Osteoblast (primary cell): Measurements from ENCODE around the gene RALGDS. TPM values are rescaled to one million over a fixed set of nuclear protein-coding genes. Genes with fewer than 3 reads are reported as not detected.

Source experiments
- DNase-seq: peaks from one replicate; pipeline ENCODE4 v3.0.0; 2011; ENCODE audit warnings: low spot score, mixed read lengths; ENCODE audit not compliant: insufficient read length; ENCODE audit errors: missing footprints
- H2AFZ ChIP-seq: 2 replicates; pipeline ENCODE4 v1.6.0; 2011; ENCODE audit warnings: mild to moderate bottlenecking, low read length
- H3K27ac ChIP-seq: 2 replicates; pipeline ENCODE4 v1.5.1; 2011; ENCODE audit warnings: mild to moderate bottlenecking, low read depth, low read length, moderate library complexity
- H3K27me3 ChIP-seq: 2 replicates; pipeline ENCODE4 v1.6.0; 2012; ENCODE audit warnings: mild to moderate bottlenecking, control low read depth, inconsistent platforms, low read length, moderate library complexity; ENCODE audit not compliant: insufficient read depth
- H3K36me3 ChIP-seq: 2 replicates; pipeline ENCODE4 v1.5.1; 2011; ENCODE audit warnings: mild to moderate bottlenecking, low read length, control low read depth, moderate library complexity; ENCODE audit not compliant: insufficient read depth
- H3K4me1 ChIP-seq: 2 replicates; pipeline ENCODE4 v1.5.1; 2011; ENCODE audit warnings: mild to moderate bottlenecking, low read length, control low read depth, moderate library complexity; ENCODE audit not compliant: insufficient read depth
- H3K4me2 ChIP-seq: 2 replicates; pipeline ENCODE4 v1.6.0; 2011; ENCODE audit warnings: mild to moderate bottlenecking, low read length; ENCODE audit not compliant: insufficient read depth
- H3K4me3 ChIP-seq: fragments of 200-600 bp; sonication (generic); 3 replicates; pipeline ENCODE4 v1.5.1; 2012; ENCODE audit warnings: mild to moderate bottlenecking, low read length, inconsistent platforms; ENCODE audit not compliant: insufficient read depth
- H3K79me2 ChIP-seq: 2 replicates; pipeline ENCODE4 v1.6.0; 2012; ENCODE audit warnings: mild to moderate bottlenecking, low read length, control low read depth, inconsistent platforms; ENCODE audit not compliant: insufficient read depth
- H3K9me3 ChIP-seq: 2 replicates; pipeline ENCODE4 v1.5.1; 2011; ENCODE audit warnings: low read depth, low read length, control low read depth
- H4K20me1 ChIP-seq: 2 replicates; pipeline ENCODE4 v1.6.0; 2012; ENCODE audit warnings: mild to moderate bottlenecking, low read length, control low read depth; ENCODE audit not compliant: insufficient read depth
- total RNA-seq: library from RNA; depleted of rRNA; stranded (reverse); fragments of >200 nt; gene quantifications from 2 replicates; pipeline ENCODE4 v1.2.3, GENCODE V29; 2012
- TF ChIP-seq, protein P1 (sequence below): IDR thresholded peaks from 2 replicates; pipeline ENCODE4 v1.5.1; 2011; ENCODE audit warnings: mild to moderate bottlenecking, low read depth, low read length, moderate library complexity; ENCODE audit errors: extremely low read depth

The RALGDS gene
- total RNA-seq, 1 donor: 11.2 TPM

DNA sequence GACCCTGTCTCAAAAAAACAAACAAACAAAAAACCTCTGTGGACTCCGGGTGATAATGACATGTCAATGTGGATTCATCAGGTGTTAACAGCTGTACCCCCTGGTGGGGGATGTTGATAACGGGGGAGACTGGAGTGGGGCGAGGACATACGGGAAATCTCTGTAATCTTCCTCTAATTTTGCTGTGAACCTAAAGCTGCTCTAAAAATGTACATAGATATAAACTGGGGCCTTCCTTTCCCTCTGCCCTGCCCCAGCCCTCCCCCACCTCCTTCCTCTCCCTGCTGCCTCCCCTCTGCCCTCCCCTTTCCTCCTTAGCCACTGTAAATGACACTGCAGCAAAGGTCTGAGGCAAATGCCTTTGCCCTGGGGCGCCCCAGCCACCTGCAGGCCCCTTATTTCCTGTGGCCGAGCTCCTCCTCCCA is 60.6 kb downstream of the RALGDS start:
- Histone ChIP-seq H4K20me1 (no peaks in the 10 kb centered on the region), H2AFZ (no peak overlapping the region), H3K36me3 (peaks cover 17% of the 10 kb centered on the region), H3K9me3 (no peaks in the 10 kb centered on the region), H3K4me3 (no peak overlapping the region), H3K4me2 (no peak overlapping the region), H3K4me1 (peaks cover under 1% of the 10 kb centered on the region), H3K27me3 (no peaks in the 10 kb centered on the region), H3K79me2 (no peaks in the 10 kb centered on the region), H3K27ac (no peak overlapping the region)
- TF ChIP-seq, protein P1, sequence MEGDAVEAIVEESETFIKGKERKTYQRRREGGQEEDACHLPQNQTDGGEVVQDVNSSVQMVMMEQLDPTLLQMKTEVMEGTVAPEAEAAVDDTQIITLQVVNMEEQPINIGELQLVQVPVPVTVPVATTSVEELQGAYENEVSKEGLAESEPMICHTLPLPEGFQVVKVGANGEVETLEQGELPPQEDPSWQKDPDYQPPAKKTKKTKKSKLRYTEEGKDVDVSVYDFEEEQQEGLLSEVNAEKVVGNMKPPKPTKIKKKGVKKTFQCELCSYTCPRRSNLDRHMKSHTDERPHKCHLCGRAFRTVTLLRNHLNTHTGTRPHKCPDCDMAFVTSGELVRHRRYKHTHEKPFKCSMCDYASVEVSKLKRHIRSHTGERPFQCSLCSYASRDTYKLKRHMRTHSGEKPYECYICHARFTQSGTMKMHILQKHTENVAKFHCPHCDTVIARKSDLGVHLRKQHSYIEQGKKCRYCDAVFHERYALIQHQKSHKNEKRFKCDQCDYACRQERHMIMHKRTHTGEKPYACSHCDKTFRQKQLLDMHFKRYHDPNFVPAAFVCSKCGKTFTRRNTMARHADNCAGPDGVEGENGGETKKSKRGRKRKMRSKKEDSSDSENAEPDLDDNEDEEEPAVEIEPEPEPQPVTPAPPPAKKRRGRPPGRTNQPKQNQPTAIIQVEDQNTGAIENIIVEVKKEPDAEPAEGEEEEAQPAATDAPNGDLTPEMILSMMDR: no peak
- DNase-seq: peak; percentile 26

DNA sequence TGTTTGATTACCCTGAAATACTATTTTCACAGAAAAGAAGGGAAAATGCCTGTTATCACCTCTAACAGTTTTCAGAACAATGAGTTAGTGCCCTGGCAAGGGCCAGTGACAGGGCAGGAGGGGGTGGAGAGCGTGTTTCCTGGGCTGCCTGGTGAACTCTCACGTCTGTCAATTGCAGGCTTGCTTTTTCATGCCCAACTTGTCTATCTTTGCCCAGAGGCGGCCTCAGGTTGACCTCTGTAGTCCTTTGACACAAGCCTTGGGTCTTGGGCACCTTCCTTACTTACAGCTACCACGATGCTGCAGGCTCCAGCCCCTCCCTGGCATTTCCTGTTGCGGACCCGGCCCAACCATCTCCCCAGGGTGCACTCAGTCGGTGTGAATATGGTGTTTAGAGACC is 61.4 kb downstream of the RALGDS start:
- Histone ChIP-seq H4K20me1 (no peaks in the 10 kb centered on the region), H3K36me3 (peaks cover 25% of the 10 kb centered on the region), H3K27me3 (no peaks in the 10 kb centered on the region), H3K27ac (no peak overlapping the region), H3K4me2 (no peak overlapping the region), H3K79me2 (no peaks in the 10 kb centered on the region), H2AFZ (no peak overlapping the region), H3K4me3 (no peak overlapping the region), H3K9me3 (no peaks in the 10 kb centered on the region), H3K4me1 (peaks cover 8% of the 10 kb centered on the region)
- DNase-seq: peak; percentile 74
- TF ChIP-seq, protein P1: no peak

DNA sequence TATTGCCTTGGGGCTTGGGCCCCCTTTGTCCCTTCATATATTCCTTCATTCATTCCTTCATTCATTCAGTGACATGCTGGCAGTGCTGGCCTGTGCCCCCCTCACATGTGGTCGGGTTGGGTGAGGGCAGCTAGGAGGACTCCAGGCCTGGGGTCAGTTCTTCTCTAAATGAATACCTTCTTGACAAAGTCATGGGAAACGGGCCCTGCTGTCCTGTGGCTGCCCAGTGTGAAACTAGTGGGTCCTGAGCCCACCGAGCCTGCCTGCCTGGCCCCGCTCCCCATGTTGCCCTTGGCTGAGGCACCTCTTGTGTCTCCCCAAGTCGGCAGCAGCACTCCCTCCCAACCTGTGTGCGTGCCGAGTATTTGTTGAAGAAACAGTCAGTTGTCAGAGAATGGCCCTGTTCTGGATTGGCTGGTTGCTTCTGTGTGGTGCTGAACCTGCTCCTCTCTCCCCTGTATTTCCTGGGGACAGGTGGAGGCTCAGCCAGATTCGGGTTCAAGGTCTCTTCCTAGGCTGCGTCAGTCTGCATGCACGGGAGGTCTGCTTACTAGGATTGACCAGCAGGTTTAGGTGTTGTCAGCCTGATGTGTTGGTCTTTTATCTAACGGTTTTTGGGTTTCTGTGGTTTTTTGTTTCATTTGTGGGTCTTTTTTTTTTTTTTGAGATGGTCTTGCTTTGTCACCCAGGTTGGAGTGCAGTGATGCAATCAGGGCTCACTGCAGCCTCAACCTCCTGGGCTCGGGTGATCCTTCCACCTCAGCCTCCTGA is 62.3 kb downstream of the RALGDS start:
- H3K9me3 ChIP-seq: no peaks in the 10 kb centered on the region
- TF ChIP-seq, protein P1: no peak
- H3K27me3 ChIP-seq: no peaks in the 10 kb centered on the region
- peak; percentile 59 for DNase-seq
- H3K4me2 ChIP-seq: no peak overlapping the region
- H3K79me2 ChIP-seq: no peaks in the 10 kb centered on the region
- no peaks in the 10 kb centered on the region for H4K20me1 ChIP-seq
- H3K4me1 ChIP-seq: peaks cover 8% of the 10 kb centered on the region
- no peak overlapping the region for H3K4me3 ChIP-seq
- H2AFZ ChIP-seq: no peak overlapping the region
- H3K27ac ChIP-seq: no peak overlapping the region
- H3K36me3 ChIP-seq: peaks cover 30% of the 10 kb centered on the region

DNA sequence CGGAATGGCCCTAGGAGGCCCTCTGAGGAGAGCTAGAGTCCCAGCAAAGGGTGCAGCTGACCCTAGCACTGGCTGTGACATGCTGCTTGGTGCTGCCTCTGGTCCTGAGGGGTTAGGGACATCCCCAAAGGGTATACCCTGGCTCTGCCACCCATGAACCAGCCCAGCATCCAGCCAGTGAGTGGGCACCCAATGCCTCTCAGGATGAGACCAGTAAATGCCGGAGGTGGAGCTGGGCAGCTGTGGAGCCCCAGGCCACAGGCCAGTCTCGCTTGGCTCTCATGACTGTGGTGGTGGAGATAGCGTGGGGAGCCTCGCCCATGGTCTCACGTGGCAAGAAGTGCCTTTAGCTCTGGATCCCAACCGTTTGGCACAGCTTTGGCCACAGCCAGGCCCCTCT is 63.0 kb downstream of the RALGDS start:
- no peaks in the 10 kb centered on the region for H3K27me3 ChIP-seq
- no peaks in the 10 kb centered on the region for H3K9me3 ChIP-seq
- no peaks in the 10 kb centered on the region for H4K20me1 ChIP-seq
- H3K79me2 ChIP-seq: no peaks in the 10 kb centered on the region
- no peak overlapping the region for H2AFZ ChIP-seq
- TF ChIP-seq, protein P1: no peak
- no peak overlapping the region for H3K4me3 ChIP-seq
- H3K36me3 ChIP-seq: peaks cover 34% of the 10 kb centered on the region
- no peak overlapping the region for H3K4me2 ChIP-seq
- DNase-seq: peak; percentile 72
- H3K27ac ChIP-seq: no peak overlapping the region
- peaks cover 8% of the 10 kb centered on the region for H3K4me1 ChIP-seq
